HEK293 (cell line): ENCODE data around the gene MTCL1.

Experiments used
- CTCF ChIA-PET: fragments of 350-600 bp; formaldehyde crosslinking; extraction: SDS; loops from one replicate; lab custom pipeline; 2021; ENCODE audit warnings: antibody characterized with exemption; lab: Yijun Ruan, JAX
- POLR2A ChIA-PET: fragments of 300-600 bp; formaldehyde crosslinking; extraction: SDS; loops from one replicate; lab custom pipeline; 2020; ENCODE audit warnings: antibody characterized with exemption, inconsistent platforms; lab: Yijun Ruan, JAX
- H3K27ac ChIP-seq: fragments of 200-500 bp; sonication (Bioruptor generic); 2 replicates; pipeline ENCODE4 v1.5.1; 2014; ENCODE audit warnings: low read depth, low read length, control low read depth, inconsistent platforms; ENCODE audit errors: extremely low read depth
- H3K36me3 ChIP-seq, 2 experiments: fragments of 200-500 bp in 1 of 2; sonication (Bioruptor generic) in 1 of 2; 1 replicate in 1 of 2; 2 replicates in 1 of 2; pipeline ENCODE4 v1.5.1; 2014 to 2017; ENCODE audit warnings: inconsistent platforms in 2 of 2, low read length in 2 of 2; ENCODE audit not compliant: control insufficient read depth in 2 of 2, insufficient read depth in 1 of 2
- H3K4me1 ChIP-seq: fragments of 200-500 bp; sonication (Bioruptor generic); 2 replicates; pipeline ENCODE4 v1.5.1; 2014; ENCODE audit warnings: mild to moderate bottlenecking, low read length, inconsistent platforms; ENCODE audit not compliant: control insufficient read depth, insufficient read depth
- H3K4me3 ChIP-seq: 2 replicates; pipeline ENCODE4 v1.5.1; 2011; ENCODE audit warnings: low read depth, mild to moderate bottlenecking, control low read depth, low read length, moderate library complexity
- H3K9me3 ChIP-seq: fragments of 200-500 bp; sonication (Bioruptor generic); 2 replicates; pipeline ENCODE4 v1.5.1; 2014; ENCODE audit warnings: low read depth, low read length, inconsistent platforms; ENCODE audit not compliant: control insufficient read depth, insufficient read depth
- GFI1B ChIP-seq: fragments of 450-650 bp; formaldehyde crosslinking; IDR thresholded peaks from 2 replicates; pipeline ENCODE4 v1.5.1; 2016; ENCODE audit warnings: missing biosample characterization, missing genetic modification characterization
- HOXC10 ChIP-seq: sonication (generic); formaldehyde crosslinking; IDR thresholded peaks from 2 replicates; pipeline ENCODE4 v1.8.1; 2023; ENCODE audit warnings: mild to moderate bottlenecking, missing genetic modification reagents
- TSHZ1 ChIP-seq: fragments of 450-650 bp; formaldehyde crosslinking; IDR thresholded peaks from 2 replicates; pipeline ENCODE4 v1.5.1; 2016; ENCODE audit warnings: missing biosample characterization, missing genetic modification characterization, borderline replicate concordance
- ZBTB17 ChIP-seq: fragments of 450-650 bp; formaldehyde crosslinking; IDR thresholded peaks from 2 replicates; pipeline ENCODE4 v1.5.1; 2016; ENCODE audit warnings: missing biosample characterization, missing genetic modification characterization
- ZNF214 ChIP-seq: fragments of 450-650 bp; formaldehyde crosslinking; IDR thresholded peaks from 2 replicates; pipeline ENCODE4 v1.5.1; 2017; ENCODE audit warnings: missing biosample characterization, mild to moderate bottlenecking, missing genetic modification characterization, borderline replicate concordance
- ZNF223 ChIP-seq: fragments of 450-650 bp; formaldehyde crosslinking; IDR thresholded peaks from 2 replicates; pipeline ENCODE4 v1.5.1; 2016; ENCODE audit warnings: missing biosample characterization, missing genetic modification characterization
- ZNF239 ChIP-seq: fragments of 450-650 bp; formaldehyde crosslinking; IDR thresholded peaks from 2 replicates; pipeline ENCODE4 v1.5.1; 2016; ENCODE audit warnings: missing biosample characterization, missing genetic modification characterization
- ZNF292 ChIP-seq: fragments of 450-650 bp; formaldehyde crosslinking; IDR thresholded peaks from 2 replicates; pipeline ENCODE4 v1.5.1; 2016; ENCODE audit warnings: low read depth, missing biosample characterization, missing genetic modification characterization, borderline replicate concordance
- ZNF558 ChIP-seq: fragments of 450-650 bp; formaldehyde crosslinking; IDR thresholded peaks from 2 replicates; pipeline ENCODE4 v1.5.1; 2016; ENCODE audit warnings: missing biosample characterization, missing genetic modification characterization
- ZNF580 ChIP-seq: fragments of 450-650 bp; formaldehyde crosslinking; IDR thresholded peaks from 2 replicates; pipeline ENCODE4 v1.5.1; 2016; ENCODE audit warnings: missing biosample characterization, missing genetic modification characterization
- ZNF610 ChIP-seq: fragments of 450-650 bp; formaldehyde crosslinking; IDR thresholded peaks from 2 replicates; pipeline ENCODE4 v1.5.1; 2016; ENCODE audit warnings: missing biosample characterization, missing genetic modification characterization, borderline replicate concordance
- ZNF624 ChIP-seq: fragments of 450-650 bp; formaldehyde crosslinking; IDR thresholded peaks from 2 replicates; pipeline ENCODE4 v1.5.1; 2017; ENCODE audit warnings: missing biosample characterization, missing genetic modification characterization
- ZNF701 ChIP-seq: fragments of 450-650 bp; formaldehyde crosslinking; IDR thresholded peaks from 2 replicates; pipeline ENCODE4 v1.5.1; 2016; ENCODE audit warnings: missing biosample characterization, missing genetic modification characterization
- ZNF768 ChIP-seq: fragments of 450-650 bp; formaldehyde crosslinking; IDR thresholded peaks from 2 replicates; pipeline ENCODE4 v1.5.1; 2018; ENCODE audit warnings: missing biosample characterization, mild to moderate bottlenecking, missing genetic modification characterization
- ZNF791 ChIP-seq: fragments of 450-650 bp; formaldehyde crosslinking; IDR thresholded peaks from 2 replicates; pipeline ENCODE4 v1.5.1; 2016; ENCODE audit warnings: missing biosample characterization, missing genetic modification characterization
- TF ChIP-seq, protein P1 (sequence below): fragments of 450-650 bp; formaldehyde crosslinking; IDR thresholded peaks from 2 replicates; pipeline ENCODE4 v1.5.1; 2017; ENCODE audit warnings: missing biosample characterization, missing genetic modification characterization
- TF ChIP-seq, protein P2 (sequence below): fragments of 450-650 bp; IDR thresholded peaks from 2 replicates; pipeline ENCODE4 v1.5.1; 2018; ENCODE audit warnings: missing biosample characterization, missing genetic modification characterization
- TF ChIP-seq, protein P3 (sequence below): fragments of 450-650 bp; formaldehyde crosslinking; IDR thresholded peaks from 2 replicates; pipeline ENCODE4 v1.5.1; 2016; ENCODE audit warnings: missing biosample characterization, missing genetic modification characterization

Gene MTCL1

DNA sequence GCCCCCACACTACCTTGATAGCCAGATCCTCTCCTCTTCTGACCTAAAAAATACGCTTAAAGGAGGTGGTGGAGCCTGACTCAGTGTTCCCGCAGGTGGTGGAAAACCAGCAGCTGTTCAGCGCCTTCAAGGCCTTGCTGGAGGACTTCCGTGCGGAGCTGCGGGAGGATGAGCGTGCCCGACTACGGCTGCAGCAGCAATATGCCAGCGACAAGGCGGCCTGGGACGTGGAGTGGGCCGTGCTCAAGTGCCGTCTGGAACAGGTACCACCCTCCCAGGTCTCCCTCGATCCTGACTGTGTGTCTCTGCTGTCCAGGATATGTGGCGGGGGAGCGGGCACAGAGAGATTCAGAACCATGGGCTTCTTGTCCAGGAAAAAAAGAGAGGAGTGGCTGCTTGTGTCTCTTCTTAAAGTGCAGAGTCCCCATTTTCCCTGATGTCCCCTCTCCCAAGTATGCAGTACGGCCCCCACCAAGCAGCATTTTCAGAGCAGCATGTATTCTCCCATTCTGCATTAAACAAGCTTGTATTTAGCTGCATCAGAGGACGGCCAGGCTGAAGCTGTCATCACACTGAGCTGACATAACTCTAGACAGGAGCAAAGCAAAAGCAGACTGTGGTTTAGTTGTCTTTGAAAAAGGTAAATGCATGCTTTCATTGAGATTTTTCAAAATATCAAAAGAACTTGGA is 101.6 kb downstream of the MTCL1 start:
- H3K4me1 ChIP-seq = no peaks in the 10 kb centered on the region
- CTCF ChIA-PET = interaction anchor here (0.6 kb wide), 1 partner anchor 186 kb away, joined by 3 read pairs; no protein-coding TSS in a partner anchor

More for the DNA sequence above, 101.6 kb downstream of the MTCL1 start:
- H3K9me3 ChIP-seq = no peaks in the 10 kb centered on the region
- no peak overlapping the region for H3K27ac ChIP-seq
- POLR2A ChIA-PET = no interaction called here
- H3K36me3 ChIP-seq = peaks cover 0 to 24% of the 10 kb centered on the region in 2 experiments; a peak in 2 of 3 replicates
- no peak for TF ChIP-seq ZNF610 (tag by site-specific recombination)
- TF ChIP-seq ZNF558 (tag by site-specific recombination) = no peak
- TF ChIP-seq ZNF701 (tag by site-specific recombination) = no peak
- no peak for TF ChIP-seq ZNF624 (tag by site-specific recombination)
- TF ChIP-seq, protein P1, sequence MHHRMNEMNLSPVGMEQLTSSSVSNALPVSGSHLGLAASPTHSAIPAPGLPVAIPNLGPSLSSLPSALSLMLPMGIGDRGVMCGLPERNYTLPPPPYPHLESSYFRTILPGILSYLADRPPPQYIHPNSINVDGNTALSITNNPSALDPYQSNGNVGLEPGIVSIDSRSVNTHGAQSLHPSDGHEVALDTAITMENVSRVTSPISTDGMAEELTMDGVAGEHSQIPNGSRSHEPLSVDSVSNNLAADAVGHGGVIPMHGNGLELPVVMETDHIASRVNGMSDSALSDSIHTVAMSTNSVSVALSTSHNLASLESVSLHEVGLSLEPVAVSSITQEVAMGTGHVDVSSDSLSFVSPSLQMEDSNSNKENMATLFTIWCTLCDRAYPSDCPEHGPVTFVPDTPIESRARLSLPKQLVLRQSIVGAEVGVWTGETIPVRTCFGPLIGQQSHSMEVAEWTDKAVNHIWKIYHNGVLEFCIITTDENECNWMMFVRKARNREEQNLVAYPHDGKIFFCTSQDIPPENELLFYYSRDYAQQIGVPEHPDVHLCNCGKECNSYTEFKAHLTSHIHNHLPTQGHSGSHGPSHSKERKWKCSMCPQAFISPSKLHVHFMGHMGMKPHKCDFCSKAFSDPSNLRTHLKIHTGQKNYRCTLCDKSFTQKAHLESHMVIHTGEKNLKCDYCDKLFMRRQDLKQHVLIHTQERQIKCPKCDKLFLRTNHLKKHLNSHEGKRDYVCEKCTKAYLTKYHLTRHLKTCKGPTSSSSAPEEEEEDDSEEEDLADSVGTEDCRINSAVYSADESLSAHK (tag by site-specific recombination) = no peak
- TF ChIP-seq ZNF768 (tag by site-specific recombination) = no peak
- no peak for TF ChIP-seq ZBTB17
- no peak for TF ChIP-seq ZNF580
- no peak for TF ChIP-seq ZNF223 (tag by site-specific recombination)
- TF ChIP-seq ZNF214 (tag by site-specific recombination) = no peak
- no peak for TF ChIP-seq ZNF791 (tag by site-specific recombination)
- no peak for TF ChIP-seq HOXC10 (CRISPR knock-in tag)
- TF ChIP-seq GFI1B (tag by site-specific recombination) = no peak
- TF ChIP-seq, protein P2, sequence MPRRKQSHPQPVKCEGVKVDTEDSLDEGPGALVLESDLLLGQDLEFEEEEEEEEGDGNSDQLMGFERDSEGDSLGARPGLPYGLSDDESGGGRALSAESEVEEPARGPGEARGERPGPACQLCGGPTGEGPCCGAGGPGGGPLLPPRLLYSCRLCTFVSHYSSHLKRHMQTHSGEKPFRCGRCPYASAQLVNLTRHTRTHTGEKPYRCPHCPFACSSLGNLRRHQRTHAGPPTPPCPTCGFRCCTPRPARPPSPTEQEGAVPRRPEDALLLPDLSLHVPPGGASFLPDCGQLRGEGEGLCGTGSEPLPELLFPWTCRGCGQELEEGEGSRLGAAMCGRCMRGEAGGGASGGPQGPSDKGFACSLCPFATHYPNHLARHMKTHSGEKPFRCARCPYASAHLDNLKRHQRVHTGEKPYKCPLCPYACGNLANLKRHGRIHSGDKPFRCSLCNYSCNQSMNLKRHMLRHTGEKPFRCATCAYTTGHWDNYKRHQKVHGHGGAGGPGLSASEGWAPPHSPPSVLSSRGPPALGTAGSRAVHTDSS (tag by site-specific recombination) = no peak
- TF ChIP-seq, protein P3, sequence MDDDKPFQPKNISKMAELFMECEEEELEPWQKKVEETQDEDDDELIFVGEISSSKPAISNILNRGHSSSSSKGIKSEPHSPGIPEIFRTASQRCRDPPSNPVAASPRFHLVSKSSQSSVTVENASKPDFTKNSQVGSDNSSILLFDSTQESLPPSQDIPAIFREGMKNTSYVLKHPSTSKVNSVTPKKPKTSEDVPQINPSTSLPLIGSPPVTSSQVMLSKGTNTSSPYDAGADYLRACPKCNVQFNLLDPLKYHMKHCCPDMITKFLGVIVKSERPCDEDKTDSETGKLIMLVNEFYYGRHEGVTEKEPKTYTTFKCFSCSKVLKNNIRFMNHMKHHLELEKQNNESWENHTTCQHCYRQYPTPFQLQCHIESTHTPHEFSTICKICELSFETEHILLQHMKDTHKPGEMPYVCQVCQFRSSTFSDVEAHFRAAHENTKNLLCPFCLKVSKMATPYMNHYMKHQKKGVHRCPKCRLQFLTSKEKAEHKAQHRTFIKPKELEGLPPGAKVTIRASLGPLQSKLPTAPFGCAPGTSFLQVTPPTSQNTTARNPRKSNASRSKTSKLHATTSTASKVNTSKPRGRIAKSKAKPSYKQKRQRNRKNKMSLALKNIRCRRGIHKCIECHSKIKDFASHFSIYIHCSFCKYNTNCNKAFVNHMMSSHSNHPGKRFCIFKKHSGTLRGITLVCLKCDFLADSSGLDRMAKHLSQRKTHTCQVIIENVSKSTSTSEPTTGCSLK (tag by site-specific recombination) = no peak
- no peak for TF ChIP-seq ZNF292 (tag by site-specific recombination)
- TF ChIP-seq TSHZ1 = no peak
- no peak for TF ChIP-seq ZNF239 (tag by site-specific recombination)
- H3K4me3 ChIP-seq = no peak overlapping the region
